Adrenal gland (tissue), 12 donors: ENCODE data around the gene POLR1H. TPM values are rescaled to one million over a fixed set of nuclear protein-coding genes. Genes with fewer than 3 reads are reported as not detected.

Experiments used
- DNase-seq, 7 donors: peaks; one replicate each; pipeline ENCODE4 v3.0.0-alpha.2; 2019 to 2020
- H3K27ac ChIP-seq, 5 donors: fragments of 200-600 bp; sonication (generic) in 4 of 5; 1 replicate in 3 of 5; 2 replicates in 2 of 5; pipeline versions ENCODE4 v1.5.1 to v1.8.0; 2016 to 2020; ENCODE audit warnings: mild to moderate bottlenecking in 1 of 5
- H3K27me3 ChIP-seq: fragments of 200-600 bp; 2 replicates; pipeline ENCODE4 v1.8.0; 2021
- H3K36me3 ChIP-seq, 2 donors: fragments of 200-600 bp; replicated peaks in 1 of 2; 1 replicate in 1 of 2; 2 replicates in 1 of 2; pipeline versions ENCODE4 v1.5.1 to v1.8.0; 2018 to 2022
- H3K4me1 ChIP-seq, 2 donors: fragments of 200-600 bp; replicated peaks in 1 of 2; 1 replicate in 1 of 2; 2 replicates in 1 of 2; pipeline versions ENCODE4 v1.5.1 to v1.8.0; 2018 to 2021
- H3K4me3 ChIP-seq, 4 donors: fragments of 200-600 bp; sonication (generic) in 3 of 4; one replicate each; pipeline ENCODE4 v1.5.1; 2016 to 2018
- H3K9me3 ChIP-seq, 3 donors: fragments of 200-600 bp; sonication (generic) in 1 of 3; replicated peaks in 1 of 3; 1 replicate in 2 of 3; 2 replicates in 1 of 3; pipeline versions ENCODE4 v1.5.1 to v1.8.0; 2016 to 2021
- POLR2A ChIP-seq, 2 donors: fragments of 450-650 bp; IDR thresholded peaks; one replicate each; pipeline ENCODE4 v1.6.1; 2017; ENCODE audit warnings: antibody characterized with exemption in 2 of 2, mild to moderate bottlenecking in 2 of 2, moderate library complexity in 1 of 2
- WGBS, 4 donors: extraction: QIAGEN DNeasy Blood & Tissue Kit in 2 of 4; methylation state at CpG; one replicate each; pipeline versions ENCODE4 v1.1.5 to v1.1.7; 2013 to 2017; 5-methylcytosine and 5-hydroxymethylcytosine counted together
- intact Hi-C, 2 donors: fragments of 100-400 bp; cut with DNase I; formaldehyde crosslinking; loops; one replicate each; pipeline versions ENCODE4 v1.14.1 to v1.15.0; 2022 to 2023
- polyA plus RNA-seq, 3 donors: library from polyadenylated mRNA; stranded (reverse); fragments of 200-250 nt in 2 of 3; fragments of 350-450 nt in 1 of 3; fragmentation: Illumina TruSeq in 1 of 3; extraction: RNeasy Lipid Tissue Mini Kit (QIAGEN cat#74804) in 1 of 3; gene quantifications; one replicate each; pipeline ENCODE4 v1.2.3, GENCODE V29; 2013 to 2014
- total RNA-seq, 9 donors: library from RNA; depleted of rRNA in 4 of 9; stranded (reverse); fragments of >200 nt in 4 of 9; fragments of 120-200 nt in 1 of 9; fragmentation: NEBNext Ultra II Directional in 1 of 9; extraction: Animal tissue kit (Norgen Biotek cat#: 25700) in 1 of 9; gene quantifications; one replicate each; pipeline versions ENCODE4 v1.1.0 to v1.2.4, GENCODE V29; 2013 to 2023
- TF ChIP-seq, protein P1 (sequence below), 6 experiments: fragments of 450-650 bp in 4 of 6; fragments of 200-600 bp in 2 of 6; sonication (generic) in 1 of 6; IDR thresholded peaks; 1 replicate in 5 of 6; 2 replicates in 1 of 6; pipeline versions ENCODE4 v1.5.1 to v1.8.0; 2016 to 2021; ENCODE audit warnings: antibody characterized with exemption in 6 of 6, mild to moderate bottlenecking in 2 of 6, moderate library complexity in 1 of 6
- donor health status: healthy with polysubstance abuse.
- donor health status: Bipolar disorder and iron deficiency.
- donor health status: DM: yes; HTN: yes; CAD: no.
- donor health status: DM: no; HTN: no; CAD: no.
- donor health status: DM: no; HTN: no; CAD: no.
- donor health status: DM: yes; HTN: yes; CAD: no.

The POLR1H gene
- total and polyA plus RNA-seq, 12 donors = 6.8 to 75.1 (median 32.4) TPM

GRCh38 chr6:30041821-30042220, 19.2 kb upstream of the POLR1H start:
- H3K36me3 ChIP-seq = no peaks in the 10 kb centered on the region
- no peaks in the 10 kb centered on the region for H3K9me3 ChIP-seq
- TF ChIP-seq POLR2A (IDR thresholded peaks at IDR 0.05) = no peak
- TF ChIP-seq, protein P1, sequence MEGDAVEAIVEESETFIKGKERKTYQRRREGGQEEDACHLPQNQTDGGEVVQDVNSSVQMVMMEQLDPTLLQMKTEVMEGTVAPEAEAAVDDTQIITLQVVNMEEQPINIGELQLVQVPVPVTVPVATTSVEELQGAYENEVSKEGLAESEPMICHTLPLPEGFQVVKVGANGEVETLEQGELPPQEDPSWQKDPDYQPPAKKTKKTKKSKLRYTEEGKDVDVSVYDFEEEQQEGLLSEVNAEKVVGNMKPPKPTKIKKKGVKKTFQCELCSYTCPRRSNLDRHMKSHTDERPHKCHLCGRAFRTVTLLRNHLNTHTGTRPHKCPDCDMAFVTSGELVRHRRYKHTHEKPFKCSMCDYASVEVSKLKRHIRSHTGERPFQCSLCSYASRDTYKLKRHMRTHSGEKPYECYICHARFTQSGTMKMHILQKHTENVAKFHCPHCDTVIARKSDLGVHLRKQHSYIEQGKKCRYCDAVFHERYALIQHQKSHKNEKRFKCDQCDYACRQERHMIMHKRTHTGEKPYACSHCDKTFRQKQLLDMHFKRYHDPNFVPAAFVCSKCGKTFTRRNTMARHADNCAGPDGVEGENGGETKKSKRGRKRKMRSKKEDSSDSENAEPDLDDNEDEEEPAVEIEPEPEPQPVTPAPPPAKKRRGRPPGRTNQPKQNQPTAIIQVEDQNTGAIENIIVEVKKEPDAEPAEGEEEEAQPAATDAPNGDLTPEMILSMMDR (IDR thresholded peaks at IDR 0.05) = no peak
- intact Hi-C loops = no loop called here
- no peak overlapping the region for H3K4me3 ChIP-seq
- 72 to 78% (median 76%) methylated on average over 4 of the region's 4 CpGs for WGBS, 4 donors
- DNase-seq = no peak
- no peaks in the 10 kb centered on the region for H3K27me3 ChIP-seq
- no peak overlapping the region for H3K27ac ChIP-seq
- peaks cover 2 to 5% of the 10 kb centered on the region in 2 donors for H3K4me1 ChIP-seq

GRCh38 chr6:30042476-30042875, 18.6 kb upstream of the POLR1H start:
- H3K27me3 ChIP-seq = no peaks in the 10 kb centered on the region
- H3K4me3 ChIP-seq = no peak overlapping the region
- WGBS, 4 donors = 91 to 100% (median 95%) methylated on average over 1 of the region's 1 CpG
- no peaks in the 10 kb centered on the region for H3K36me3 ChIP-seq
- H3K27ac ChIP-seq = no peak overlapping the region
- DNase-seq = no peak
- H3K4me1 ChIP-seq = no peaks in the 10 kb centered on the region
- H3K9me3 ChIP-seq = no peaks in the 10 kb centered on the region
- intact Hi-C loops = no loop called here
- TF ChIP-seq POLR2A (IDR thresholded peaks at IDR 0.05) = no peak
- TF ChIP-seq, protein P1 (IDR thresholded peaks at IDR 0.05) = no peak

DNA sequence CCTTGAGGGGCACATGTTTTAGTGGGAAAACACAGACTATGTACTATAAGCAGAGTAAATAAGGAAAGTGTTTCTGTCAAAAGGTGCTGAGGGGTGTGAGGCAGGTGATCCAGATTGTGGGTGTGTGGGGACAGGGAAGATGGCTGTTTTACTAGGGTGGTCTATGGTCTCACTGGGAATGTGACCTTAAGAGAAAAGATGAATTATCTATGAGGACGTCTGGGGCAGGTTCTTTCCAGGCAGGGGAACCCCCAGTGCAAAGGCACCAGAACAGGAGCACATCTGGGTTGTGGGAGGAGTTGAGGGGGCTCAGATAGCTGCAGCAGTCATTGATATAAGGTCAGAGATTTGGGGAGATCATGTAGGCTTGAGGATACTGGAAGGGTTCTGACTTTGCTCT, 18.2 kb upstream of the POLR1H start:
- no peaks in the 10 kb centered on the region for H3K27me3 ChIP-seq
- H3K9me3 ChIP-seq = no peaks in the 10 kb centered on the region
- H3K4me3 ChIP-seq = no peak overlapping the region
- intact Hi-C loops = no loop called here
- no peaks in the 10 kb centered on the region for H3K36me3 ChIP-seq
- no peak for DNase-seq
- no peaks in the 10 kb centered on the region for H3K4me1 ChIP-seq
- TF ChIP-seq POLR2A (IDR thresholded peaks at IDR 0.05) = no peak
- TF ChIP-seq, protein P1 (IDR thresholded peaks at IDR 0.05) = no peak
- 39 to 52% (median 41%) methylated on average over 1 of the region's 1 CpG for WGBS, 4 donors
- H3K27ac ChIP-seq = no peak overlapping the region

DNA sequence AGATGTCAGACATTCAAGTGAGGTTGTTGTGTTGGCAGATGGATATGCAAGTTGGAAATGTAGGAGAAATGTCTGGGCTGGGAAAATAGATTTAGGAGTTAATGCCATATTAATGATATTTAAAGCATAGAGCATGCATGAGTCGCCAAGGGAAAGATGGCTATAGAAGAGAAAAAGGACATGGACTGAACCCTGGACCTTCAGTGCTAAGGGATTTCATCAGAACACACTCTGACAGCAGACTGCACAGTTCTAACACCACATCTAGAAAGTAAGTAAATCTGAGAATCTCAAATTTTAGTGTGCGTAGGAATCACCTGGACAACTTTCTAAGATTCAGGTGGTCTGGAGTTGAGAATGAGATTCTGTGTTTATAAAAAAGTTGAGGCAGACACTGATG, 17.3 kb upstream of the POLR1H start:
- H3K27ac ChIP-seq = no peak overlapping the region
- H3K36me3 ChIP-seq = no peaks in the 10 kb centered on the region
- intact Hi-C loops = no loop called here
- no peak overlapping the region for H3K4me3 ChIP-seq
- WGBS, 4 donors = 93 to 98% (median 97%) methylated on average over 2 of the region's 2 CpGs
- H3K4me1 ChIP-seq = no peaks in the 10 kb centered on the region
- H3K9me3 ChIP-seq = no peaks in the 10 kb centered on the region
- no peak for TF ChIP-seq POLR2A (IDR thresholded peaks at IDR 0.05)
- TF ChIP-seq, protein P1 (IDR thresholded peaks at IDR 0.05) = no peak
- no peaks in the 10 kb centered on the region for H3K27me3 ChIP-seq
- DNase-seq = no peak
